Epithelial cell of esophagus (primary cell): Measurements from ENCODE around the gene SLC48A1.
A peak's percentile ranks its signal among the peaks of the same experiment; 100 is the strongest.

Source experiments
- DNase-seq: peaks from one replicate; pipeline ENCODE4 v3.0.0; 2010; ENCODE audit warnings: low read depth
- H3K4me3 ChIP-seq: 2 replicates; pipeline ENCODE4 v1.5.1; 2011; ENCODE audit warnings: mild to moderate bottlenecking, low read length, control low read depth
- TF ChIP-seq, protein P1 (sequence below): IDR thresholded peaks from 2 replicates; pipeline ENCODE4 v1.5.1; 2011; ENCODE audit warnings: low read depth, mild to moderate bottlenecking, low read length, control low read depth, inconsistent platforms; ENCODE audit not compliant: insufficient read depth; ENCODE audit errors: missing control alignments

SLC48A1 gene

GRCh38 chr12:47748507-47748828, 24.6 kb upstream of the SLC48A1 start:
- TF ChIP-seq, protein P1, sequence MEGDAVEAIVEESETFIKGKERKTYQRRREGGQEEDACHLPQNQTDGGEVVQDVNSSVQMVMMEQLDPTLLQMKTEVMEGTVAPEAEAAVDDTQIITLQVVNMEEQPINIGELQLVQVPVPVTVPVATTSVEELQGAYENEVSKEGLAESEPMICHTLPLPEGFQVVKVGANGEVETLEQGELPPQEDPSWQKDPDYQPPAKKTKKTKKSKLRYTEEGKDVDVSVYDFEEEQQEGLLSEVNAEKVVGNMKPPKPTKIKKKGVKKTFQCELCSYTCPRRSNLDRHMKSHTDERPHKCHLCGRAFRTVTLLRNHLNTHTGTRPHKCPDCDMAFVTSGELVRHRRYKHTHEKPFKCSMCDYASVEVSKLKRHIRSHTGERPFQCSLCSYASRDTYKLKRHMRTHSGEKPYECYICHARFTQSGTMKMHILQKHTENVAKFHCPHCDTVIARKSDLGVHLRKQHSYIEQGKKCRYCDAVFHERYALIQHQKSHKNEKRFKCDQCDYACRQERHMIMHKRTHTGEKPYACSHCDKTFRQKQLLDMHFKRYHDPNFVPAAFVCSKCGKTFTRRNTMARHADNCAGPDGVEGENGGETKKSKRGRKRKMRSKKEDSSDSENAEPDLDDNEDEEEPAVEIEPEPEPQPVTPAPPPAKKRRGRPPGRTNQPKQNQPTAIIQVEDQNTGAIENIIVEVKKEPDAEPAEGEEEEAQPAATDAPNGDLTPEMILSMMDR, result no peak
- H3K4me3 ChIP-seq, result no peak overlapping the region
- DNase-seq, result no peak

- no peak overlapping the region for H3K4me3 ChIP-seq
- no peak for DNase-seq
- TF ChIP-seq, protein P1, result no peak
Observed at GRCh38 chr12:47748899-47749298, 24.1 kb upstream of the SLC48A1 start.

GRCh38 chr12:47750229-47750798, 22.7 kb upstream of the SLC48A1 start:
- H3K4me3 ChIP-seq, result no peak overlapping the region
- DNase-seq, result no peak
- TF ChIP-seq, protein P1, result no peak

DNA sequence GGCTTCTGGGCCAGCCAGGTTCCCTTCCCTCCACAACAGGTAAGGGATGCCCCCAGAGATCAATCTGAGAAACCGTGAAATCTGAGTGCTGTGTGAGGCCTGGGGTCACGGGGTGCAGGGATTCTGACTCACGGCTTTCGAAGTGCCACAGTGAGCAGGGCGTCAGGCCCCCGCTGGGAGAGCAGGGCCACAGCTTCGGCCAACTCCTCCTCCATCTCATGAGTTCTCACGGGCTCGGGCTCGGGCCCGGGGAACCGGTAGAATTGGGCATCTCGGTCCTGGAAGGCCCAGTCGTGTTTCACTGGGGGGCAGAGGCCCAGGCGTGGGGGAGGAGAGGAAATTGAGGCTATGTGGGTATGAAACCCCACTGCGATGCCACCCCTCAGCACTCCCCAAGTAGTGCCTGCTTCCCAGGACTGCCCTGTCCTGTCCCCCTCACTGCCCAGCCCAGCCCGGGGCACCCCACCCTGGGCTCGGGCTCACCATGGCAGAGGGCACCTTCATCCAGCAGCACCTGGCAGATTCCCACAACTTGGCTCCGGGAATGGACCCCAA, 22.0 kb upstream of the SLC48A1 start:
- H3K4me3 ChIP-seq, result no peak overlapping the region
- no peak for DNase-seq
- TF ChIP-seq, protein P1, result no peak

DNA sequence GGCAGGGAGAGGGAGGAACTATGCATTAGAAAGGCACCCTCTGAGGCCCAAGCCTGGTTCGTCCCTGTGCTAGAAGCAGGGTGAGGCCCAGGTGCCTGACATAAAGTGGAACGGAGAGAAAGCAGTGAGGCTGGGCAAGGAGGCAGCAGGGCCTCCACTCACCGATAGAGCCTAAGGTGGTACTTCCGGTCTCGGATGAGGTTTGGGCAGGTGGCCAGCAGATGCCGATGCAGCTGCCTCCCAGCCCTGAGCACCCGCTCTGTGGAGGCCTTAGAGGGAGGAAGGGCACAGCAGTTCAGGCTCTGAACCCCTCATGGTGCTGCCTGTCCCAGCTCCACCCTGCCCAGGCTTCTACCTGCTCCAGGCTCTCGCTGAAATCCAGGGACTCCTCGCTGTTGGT, 21.5 kb upstream of the SLC48A1 start:
- DNase-seq, result no peak
- TF ChIP-seq, protein P1, result no peak
- no peak overlapping the region for H3K4me3 ChIP-seq

GRCh38 chr12:47752121-47752520, 20.9 kb upstream of the SLC48A1 start:
- TF ChIP-seq, protein P1, result no peak
- no peak for DNase-seq
- no peak overlapping the region for H3K4me3 ChIP-seq

DNA sequence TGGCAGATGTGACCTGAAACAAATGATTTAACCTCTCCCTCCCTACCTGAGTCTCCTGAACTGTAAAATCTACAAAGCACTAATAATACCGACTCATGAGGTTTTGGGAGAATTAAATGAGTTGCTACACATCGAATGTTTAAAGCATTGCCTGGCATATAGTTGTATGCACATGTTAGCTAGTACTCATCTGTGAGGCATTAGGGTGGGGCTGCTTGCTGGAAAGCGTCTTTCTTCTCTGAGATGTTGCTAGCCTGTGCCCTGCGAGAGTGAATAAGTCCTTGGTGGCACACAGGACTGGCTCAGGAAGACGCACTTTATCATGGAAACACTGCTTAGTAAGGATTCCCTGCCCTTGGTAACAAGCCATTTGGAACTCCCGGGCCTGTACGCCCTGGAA, 20.5 kb upstream of the SLC48A1 start:
- DNase-seq, result peak; percentile 96

More for the DNA sequence above, 20.5 kb upstream of the SLC48A1 start:
- H3K4me3 ChIP-seq, result no peak overlapping the region
- TF ChIP-seq, protein P1, result no peak
